ENCODE measurements around the gene TEKT3.

DNA sequence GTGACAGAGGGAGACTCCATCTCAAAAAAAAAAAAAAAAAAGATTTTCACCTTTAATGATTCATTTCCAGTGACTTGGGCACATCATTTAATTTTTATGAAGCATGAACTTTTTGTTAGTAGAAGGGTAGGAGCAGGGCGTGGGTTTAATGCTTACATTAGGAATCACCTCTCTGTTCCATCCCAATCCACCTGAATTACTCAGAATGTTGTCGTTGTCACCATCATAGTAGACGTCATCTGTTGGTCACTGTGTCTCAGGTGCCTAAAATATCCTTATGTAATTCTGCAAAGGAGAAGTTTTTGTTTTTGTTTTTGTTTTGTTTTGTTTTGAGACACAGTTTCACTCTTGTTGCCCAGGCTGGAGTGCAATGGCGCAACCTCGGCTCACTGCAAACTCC is 38.3 kb upstream of the TEKT3 start:
- TF ChIP-seq, protein P1, sequence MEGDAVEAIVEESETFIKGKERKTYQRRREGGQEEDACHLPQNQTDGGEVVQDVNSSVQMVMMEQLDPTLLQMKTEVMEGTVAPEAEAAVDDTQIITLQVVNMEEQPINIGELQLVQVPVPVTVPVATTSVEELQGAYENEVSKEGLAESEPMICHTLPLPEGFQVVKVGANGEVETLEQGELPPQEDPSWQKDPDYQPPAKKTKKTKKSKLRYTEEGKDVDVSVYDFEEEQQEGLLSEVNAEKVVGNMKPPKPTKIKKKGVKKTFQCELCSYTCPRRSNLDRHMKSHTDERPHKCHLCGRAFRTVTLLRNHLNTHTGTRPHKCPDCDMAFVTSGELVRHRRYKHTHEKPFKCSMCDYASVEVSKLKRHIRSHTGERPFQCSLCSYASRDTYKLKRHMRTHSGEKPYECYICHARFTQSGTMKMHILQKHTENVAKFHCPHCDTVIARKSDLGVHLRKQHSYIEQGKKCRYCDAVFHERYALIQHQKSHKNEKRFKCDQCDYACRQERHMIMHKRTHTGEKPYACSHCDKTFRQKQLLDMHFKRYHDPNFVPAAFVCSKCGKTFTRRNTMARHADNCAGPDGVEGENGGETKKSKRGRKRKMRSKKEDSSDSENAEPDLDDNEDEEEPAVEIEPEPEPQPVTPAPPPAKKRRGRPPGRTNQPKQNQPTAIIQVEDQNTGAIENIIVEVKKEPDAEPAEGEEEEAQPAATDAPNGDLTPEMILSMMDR (IDR thresholded peaks at IDR 0.05; ENCODE audit: extremely low read depth in 1 of 2, insufficient read depth in 1 of 2, low read depth in 1 of 2, low read length in 2 of 2): no peak
- no peak for TF ChIP-seq POLR2A (IDR thresholded peaks at IDR 0.05; ENCODE audit: low read depth, low read length)
- no peak for TF ChIP-seq EZH2 (IDR thresholded peaks at IDR 0.05; ENCODE audit: borderline replicate concordance, low read depth, low read length, severe bottlenecking)
- TF ChIP-seq POLR2AphosphoS5 (IDR thresholded peaks at IDR 0.05; ENCODE audit: insufficient read depth, low read depth, low read length): no peak
- TF ChIP-seq, protein P2, sequence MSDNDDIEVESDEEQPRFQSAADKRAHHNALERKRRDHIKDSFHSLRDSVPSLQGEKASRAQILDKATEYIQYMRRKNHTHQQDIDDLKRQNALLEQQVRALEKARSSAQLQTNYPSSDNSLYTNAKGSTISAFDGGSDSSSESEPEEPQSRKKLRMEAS (IDR thresholded peaks at IDR 0.05; ENCODE audit: insufficient read depth, insufficient read length): no peak
- no peak for TF ChIP-seq JUN (IDR thresholded peaks at IDR 0.05; ENCODE audit: borderline replicate concordance, insufficient read depth, insufficient read length, low read depth)
